Measurements from ENCODE around the gene FAM227A. TPM values are rescaled to one million over a fixed set of nuclear protein-coding genes. Genes with fewer than 3 reads are reported as not detected.
A peak's percentile ranks its signal among the peaks of the same experiment; 100 is the strongest.

Gene FAM227A
- total RNA-seq, 2 donors from 2014 or later = 0.77 to 0.91 TPM

GRCh38 chr22:38694940-38695339 is 38.7 kb upstream of the FAM227A start:
- ATAC-seq = no peak
- Mint-ChIP-seq H3K4me3 (no peak overlapping the region), H3K27me3 (no peaks in the 10 kb centered on the region), H3K36me3 (ENCODE audit: low read depth) (peaks cover 5% of the 10 kb centered on the region), H3K27ac (peak overlapping the region; percentile 53), H3K4me1 (peaks cover 44% of the 10 kb centered on the region)
- no peaks in the 10 kb centered on the region for H3K9me3 ChIP-seq (ENCODE audit: control insufficient read depth, low read length, poor library complexity, severe bottlenecking)
- DNase-seq = no peak

- DNase-seq = no peak
- ATAC-seq = no peak
- H3K4me3 Mint-ChIP-seq = no peak overlapping the region
- H3K9me3 ChIP-seq (ENCODE audit: control insufficient read depth, low read length, poor library complexity, severe bottlenecking) = no peaks in the 10 kb centered on the region
- no peaks in the 10 kb centered on the region for H3K27me3 Mint-ChIP-seq
- peaks cover 39% of the 10 kb centered on the region for H3K4me1 Mint-ChIP-seq
- peak overlapping the region; percentile 80 for H3K27ac Mint-ChIP-seq
- H3K36me3 Mint-ChIP-seq (ENCODE audit: low read depth) = peaks cover 5% of the 10 kb centered on the region
Measured at GRCh38 chr22:38694049-38694448, 37.9 kb upstream of the FAM227A start.

DNA sequence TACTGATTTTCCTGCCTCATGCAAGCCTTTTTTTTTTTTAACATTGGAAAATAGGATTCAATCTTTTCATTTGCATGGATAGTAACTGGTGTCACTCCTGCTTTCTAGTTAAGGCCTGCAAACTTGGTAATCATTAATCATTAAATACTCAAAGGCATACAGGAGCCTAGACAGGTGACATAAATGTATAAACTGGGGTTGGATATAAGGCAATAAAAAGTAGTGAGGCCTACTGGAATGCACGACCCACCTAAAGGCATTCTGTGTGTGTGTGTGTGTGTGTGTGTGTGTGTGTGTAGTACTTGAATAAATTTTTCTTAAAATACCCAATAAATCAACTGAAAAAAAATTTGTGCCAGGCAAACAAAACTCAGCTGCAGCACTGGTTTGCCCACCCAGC is 33.5 kb upstream of the FAM227A start:
- no peak for DNase-seq
- ATAC-seq = no peak
- H3K27me3 Mint-ChIP-seq = no peaks in the 10 kb centered on the region
- peaks cover 15% of the 10 kb centered on the region for H3K4me1 Mint-ChIP-seq
- no peak overlapping the region for H3K27ac Mint-ChIP-seq
- no peak overlapping the region for H3K4me3 Mint-ChIP-seq
- H3K36me3 Mint-ChIP-seq (ENCODE audit: low read depth) = peaks cover 2% of the 10 kb centered on the region
- no peaks in the 10 kb centered on the region for H3K9me3 ChIP-seq (ENCODE audit: control insufficient read depth, low read length, poor library complexity, severe bottlenecking)

GRCh38 chr22:38685761-38686160 is 29.6 kb upstream of the FAM227A start:
- H3K27ac Mint-ChIP-seq = no peak overlapping the region
- no peaks in the 10 kb centered on the region for H3K27me3 Mint-ChIP-seq
- no peak for DNase-seq
- peaks cover 2% of the 10 kb centered on the region for H3K36me3 Mint-ChIP-seq (ENCODE audit: low read depth)
- H3K9me3 ChIP-seq (ENCODE audit: control insufficient read depth, low read length, poor library complexity, severe bottlenecking) = no peaks in the 10 kb centered on the region
- peaks cover 15% of the 10 kb centered on the region for H3K4me1 Mint-ChIP-seq
- no peak overlapping the region for H3K4me3 Mint-ChIP-seq
- ATAC-seq = no peak

- Mint-ChIP-seq H3K36me3 (ENCODE audit: low read depth) (peaks cover 2% of the 10 kb centered on the region), H3K4me3 (no peak overlapping the region), H3K27me3 (no peaks in the 10 kb centered on the region), H3K4me1 (peaks cover 15% of the 10 kb centered on the region), H3K27ac (peak overlapping the region; percentile 65)
- DNase-seq = no peak
- no peaks in the 10 kb centered on the region for H3K9me3 ChIP-seq (ENCODE audit: control insufficient read depth, low read length, poor library complexity, severe bottlenecking)
- ATAC-seq = no peak
Measured at GRCh38 chr22:38684895-38685294, 28.7 kb upstream of the FAM227A start.

DNA sequence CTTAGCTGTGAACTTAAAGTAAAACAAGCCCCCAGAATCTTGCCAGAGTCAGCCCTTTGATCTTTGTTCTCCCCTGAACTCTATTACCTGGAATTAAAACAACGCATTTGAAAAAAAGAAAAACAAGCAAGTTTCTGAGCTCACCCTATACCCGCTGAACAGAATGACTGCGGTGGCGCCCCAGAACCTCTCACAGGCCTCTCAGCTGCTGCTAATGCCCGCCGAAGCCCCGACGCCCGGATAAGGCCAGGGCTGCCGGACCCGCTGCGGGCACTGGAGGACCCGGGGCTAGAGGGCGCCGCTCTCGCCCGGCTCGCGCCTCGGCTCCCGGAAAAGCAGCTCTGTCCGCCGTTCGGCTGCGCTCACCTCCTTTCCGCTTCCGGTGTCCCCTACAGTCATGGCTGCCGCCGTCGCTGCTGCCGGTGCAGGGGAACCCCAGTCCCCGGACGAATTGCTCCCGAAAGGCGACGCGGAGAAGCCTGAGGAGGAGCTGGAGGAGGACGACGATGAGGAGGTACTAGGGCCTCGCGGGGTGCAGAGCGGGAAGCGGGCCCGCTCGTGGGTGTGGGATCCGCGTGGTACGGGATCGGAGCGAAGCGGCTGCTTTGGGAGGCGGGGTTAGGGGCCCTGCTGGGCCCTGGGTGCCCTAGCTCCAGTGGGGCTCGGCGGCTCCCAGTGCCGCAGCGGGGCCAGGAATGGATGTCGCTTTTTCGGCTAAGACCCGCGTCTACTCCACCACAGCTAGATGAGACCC is 25.6 kb upstream of the FAM227A start, which contains the start of gene TOMM22:
Gene TOMM22 (plus strand): TSS at position 376 of the 754 bp plus-strand sequence. CDS start 22 bp downstream, at position 398.
- Mint-ChIP-seq H3K27ac (peak within 1 kb of the TSS; percentile 97), H3K4me1 (peaks cover 15% of the 10 kb centered on the region), H3K36me3 (ENCODE audit: low read depth) (peaks cover 2% of the 10 kb centered on the region), H3K27me3 (no peaks in the 10 kb centered on the region), H3K4me3 (peak within 1 kb of the TSS; percentile 95)
- ATAC-seq (peak; percentile 96), DNase-seq (peak; percentile 73 to 76 (median 75))
- no peaks in the 10 kb centered on the region for H3K9me3 ChIP-seq (ENCODE audit: control insufficient read depth, low read length, poor library complexity, severe bottlenecking)

DNA sequence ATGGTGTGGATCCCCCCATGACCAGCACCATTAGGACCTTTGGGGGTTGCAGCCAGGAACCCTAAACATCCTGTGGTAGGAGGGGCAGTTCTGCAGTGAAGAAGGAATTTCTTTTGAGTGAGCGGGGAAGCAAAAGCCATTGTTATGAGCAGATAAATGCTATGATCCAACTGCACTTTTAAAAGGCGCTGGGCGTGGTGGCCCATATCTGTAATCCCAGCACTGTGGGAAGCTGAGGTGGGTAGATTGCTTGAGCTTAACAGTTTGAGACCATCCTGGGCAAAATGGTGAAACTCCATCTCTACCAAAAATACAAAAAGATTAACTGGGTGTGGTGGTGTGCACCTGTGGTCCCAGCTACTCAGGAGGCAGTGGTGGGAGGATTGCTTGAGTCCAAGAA is 19.6 kb upstream of the FAM227A start:
- no peaks in the 10 kb centered on the region for H3K27me3 Mint-ChIP-seq
- H3K9me3 ChIP-seq (ENCODE audit: control insufficient read depth, low read length, poor library complexity, severe bottlenecking) = no peaks in the 10 kb centered on the region
- H3K36me3 Mint-ChIP-seq (ENCODE audit: low read depth) = peaks cover 2% of the 10 kb centered on the region
- H3K4me3 Mint-ChIP-seq = no peak overlapping the region
- ATAC-seq = no peak
- DNase-seq = no peak
- no peak overlapping the region for H3K27ac Mint-ChIP-seq
- peaks cover 2% of the 10 kb centered on the region for H3K4me1 Mint-ChIP-seq

DNA sequence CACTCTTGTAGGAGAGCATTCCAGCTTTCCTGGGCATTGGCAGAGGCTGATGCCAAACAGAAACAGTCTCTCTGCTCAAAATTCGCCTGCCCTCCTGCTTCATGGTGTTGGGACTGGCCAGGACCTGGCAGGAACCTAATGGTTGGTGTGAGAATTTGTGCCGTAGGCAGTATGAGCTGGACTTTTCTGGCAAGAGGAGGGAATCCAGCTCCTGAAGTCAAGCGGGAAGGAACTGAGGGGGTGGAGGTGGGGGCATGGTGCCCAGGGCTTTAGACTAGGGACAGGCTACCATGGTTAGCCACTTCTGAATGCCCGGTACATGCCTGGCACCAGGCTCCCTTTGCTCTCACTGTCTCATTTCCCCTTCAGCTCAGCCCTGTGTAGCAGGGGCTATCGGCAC is 18.7 kb upstream of the FAM227A start:
- ATAC-seq (no peak), DNase-seq (no peak)
- no peaks in the 10 kb centered on the region for H3K9me3 ChIP-seq (ENCODE audit: control insufficient read depth, low read length, poor library complexity, severe bottlenecking)
- H3K4me1 Mint-ChIP-seq = peaks cover 2% of the 10 kb centered on the region
- H3K27me3 Mint-ChIP-seq = no peaks in the 10 kb centered on the region
- H3K27ac Mint-ChIP-seq = no peak overlapping the region
- no peak overlapping the region for H3K4me3 Mint-ChIP-seq
- peaks cover 2% of the 10 kb centered on the region for H3K36me3 Mint-ChIP-seq (ENCODE audit: low read depth)

- Mint-ChIP-seq H3K27ac (peak overlapping the region; percentile 96), H3K27me3 (no peaks in the 10 kb centered on the region), H3K36me3 (ENCODE audit: low read depth) (no peaks in the 10 kb centered on the region), H3K4me1 (peaks cover 17% of the 10 kb centered on the region), H3K4me3 (peak overlapping the region; percentile 94)
- ATAC-seq (peak; percentile 12), DNase-seq (peak; percentile 7 to 16 (median 15))
- no peaks in the 10 kb centered on the region for H3K9me3 ChIP-seq (ENCODE audit: control insufficient read depth, low read length, poor library complexity, severe bottlenecking)
Measured at GRCh38 chr22:38657045-38657909, 1.1 kb upstream of the FAM227A start.

- no peaks in the 10 kb centered on the region for H3K27me3 Mint-ChIP-seq
- peak overlapping the region; percentile 94 for H3K4me3 Mint-ChIP-seq
- peaks cover 21% of the 10 kb centered on the region for H3K4me1 Mint-ChIP-seq
- ATAC-seq (no peak), DNase-seq (no peak)
- H3K27ac Mint-ChIP-seq = peak overlapping the region; percentile 96
- H3K9me3 ChIP-seq (ENCODE audit: control insufficient read depth, low read length, poor library complexity, severe bottlenecking) = no peaks in the 10 kb centered on the region
- H3K36me3 Mint-ChIP-seq (ENCODE audit: low read depth) = no peaks in the 10 kb centered on the region
Measured at GRCh38 chr22:38655519-38656255, 505 bp downstream of the FAM227A start.

GRCh38 chr22:38653741-38654140 is 2.5 kb downstream of the FAM227A start:
- peak overlapping the region; percentile 36 for H3K4me3 Mint-ChIP-seq
- DNase-seq (no peak), ATAC-seq (no peak)
- H3K4me1 Mint-ChIP-seq = peaks cover 21% of the 10 kb centered on the region
- H3K27me3 Mint-ChIP-seq = no peaks in the 10 kb centered on the region
- no peaks in the 10 kb centered on the region for H3K9me3 ChIP-seq (ENCODE audit: control insufficient read depth, low read length, poor library complexity, severe bottlenecking)
- H3K27ac Mint-ChIP-seq = peak overlapping the region; percentile 83
- H3K36me3 Mint-ChIP-seq (ENCODE audit: low read depth) = no peaks in the 10 kb centered on the region

- no peak for DNase-seq
- H3K9me3 ChIP-seq (ENCODE audit: control insufficient read depth, low read length, poor library complexity, severe bottlenecking) = no peaks in the 10 kb centered on the region
- no peaks in the 10 kb centered on the region for H3K36me3 Mint-ChIP-seq (ENCODE audit: low read depth)
- no peak for ATAC-seq
- H3K4me3 Mint-ChIP-seq = no peak overlapping the region
- H3K4me1 Mint-ChIP-seq = peaks cover 19% of the 10 kb centered on the region
- peaks cover 2% of the 10 kb centered on the region for H3K27me3 Mint-ChIP-seq
- H3K27ac Mint-ChIP-seq = peak overlapping the region; percentile 83
Measured at GRCh38 chr22:38652859-38653258, 3.3 kb downstream of the FAM227A start.

Data from T-helper 17 cell (primary cell).